Renal cortical epithelial cell (primary cell): Measurements from ENCODE around the gene PRICKLE4. TPM values are rescaled to one million over a fixed set of nuclear protein-coding genes. Genes with fewer than 3 reads are reported as not detected.
A peak's percentile ranks its signal among the peaks of the same experiment; 100 is the strongest.
"Not testable (repeated sequence)": the region's sequence is repeated elsewhere in the genome, so short reads cannot be mapped to it uniquely, and the experiment has no call there.

Experiments
- DNase-seq: peaks from one replicate; pipeline ENCODE4 v3.0.0-alpha.2; 2011; ENCODE audit warnings: low read depth
- total RNA-seq: library from RNA; depleted of rRNA; stranded (reverse); fragments of >200 nt; gene quantifications from 2 replicates; pipeline ENCODE4 v1.2.3, GENCODE V29; 2014

The PRICKLE4 gene
- total RNA-seq, 1 donor from 2014 or later = 1.7 TPM

DNA sequence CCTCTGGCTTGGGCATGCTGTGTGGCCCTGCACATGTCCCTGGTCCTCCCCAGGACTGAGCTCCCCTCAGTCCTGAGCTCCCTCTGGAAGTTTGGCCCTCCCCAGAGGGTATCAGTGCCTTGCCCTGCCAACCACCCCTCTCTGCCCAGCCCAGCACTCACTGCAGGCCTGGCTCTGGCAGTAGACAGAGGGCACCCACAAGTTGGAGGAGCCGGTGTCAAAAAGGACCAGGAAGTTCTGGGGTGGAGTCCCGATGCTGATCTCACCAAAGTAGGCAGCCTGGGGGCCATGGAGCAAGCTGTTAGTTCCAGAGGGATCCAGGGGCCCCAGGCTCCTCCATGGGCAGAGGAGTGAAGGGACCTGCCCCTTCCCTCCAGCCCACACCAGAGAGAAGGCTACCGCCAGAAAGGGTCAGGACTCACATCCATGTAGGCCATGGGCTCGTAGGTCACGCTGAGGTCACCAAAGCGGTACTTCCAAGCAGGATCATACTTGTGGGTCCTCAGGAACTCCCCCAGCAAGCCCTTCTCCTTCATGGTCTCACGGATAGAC lies 36.3 kb upstream of the PRICKLE4 start:
- no peak for DNase-seq

DNA sequence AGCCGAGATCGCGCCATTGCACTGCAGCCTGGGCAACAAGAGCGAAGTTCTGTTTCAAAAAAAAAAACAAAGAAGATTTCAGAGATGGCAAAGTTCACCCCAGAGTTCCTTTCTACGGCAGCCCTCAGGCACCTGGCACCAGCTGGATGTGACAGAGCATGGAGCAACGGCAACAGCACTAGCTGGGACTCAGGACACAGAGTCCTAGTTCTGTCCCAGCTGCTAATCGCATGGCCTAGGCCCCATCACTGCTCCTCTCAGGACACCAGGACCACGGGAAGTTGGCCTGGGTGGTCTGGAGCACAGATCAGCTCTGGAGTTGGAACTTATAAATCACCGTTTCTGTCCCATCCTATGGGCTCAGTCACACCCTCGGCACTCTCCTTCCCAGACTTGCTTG lies 34.5 kb upstream of the PRICKLE4 start:
- DNase-seq = no peak

DNA sequence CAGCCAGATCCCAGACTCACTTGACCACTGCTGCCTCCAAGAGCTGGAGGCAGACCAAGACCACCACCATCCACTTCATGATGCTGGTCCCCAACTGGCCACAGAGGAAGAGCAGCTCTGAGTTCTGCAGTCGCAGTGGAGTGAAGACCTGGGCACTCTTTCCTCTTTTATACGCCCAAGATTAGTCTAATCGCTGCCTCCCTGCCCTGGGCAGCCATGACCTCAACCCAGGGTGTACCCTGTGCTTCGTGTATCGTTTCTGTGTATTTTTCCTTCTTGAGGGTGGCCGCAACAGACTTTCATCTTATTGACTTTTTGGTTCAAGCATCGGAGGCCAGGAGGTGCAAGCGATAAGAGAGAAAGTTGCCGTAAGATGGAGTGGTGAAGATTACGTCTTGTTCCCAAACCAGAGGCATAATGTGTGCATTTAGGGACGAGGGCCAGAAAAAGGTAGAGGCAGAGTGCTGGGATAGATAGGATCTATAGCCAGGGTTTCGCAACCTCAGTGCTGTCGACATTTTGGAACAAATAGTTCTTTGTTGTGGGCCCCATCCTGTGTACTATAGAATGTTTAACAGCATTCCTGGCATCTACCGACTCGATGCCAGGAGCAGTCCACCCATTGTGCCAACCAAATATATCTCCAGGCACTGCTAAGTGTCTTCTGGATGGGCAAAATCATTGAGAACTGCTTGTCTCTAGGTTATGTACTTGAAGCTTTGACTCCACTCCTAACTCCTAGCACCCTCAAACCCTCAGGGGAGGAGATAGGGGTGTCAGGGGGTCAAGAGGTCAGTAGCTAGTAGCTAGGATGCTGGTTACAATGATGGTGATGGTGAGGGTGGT lies 33.1 kb upstream of the PRICKLE4 start, which contains the start of gene PGC:
PGC (minus strand) TSS at position 142 of the 846 bp plus-strand sequence; CDS start at position 79, 63 bp downstream.
- DNase-seq = no peak

DNA sequence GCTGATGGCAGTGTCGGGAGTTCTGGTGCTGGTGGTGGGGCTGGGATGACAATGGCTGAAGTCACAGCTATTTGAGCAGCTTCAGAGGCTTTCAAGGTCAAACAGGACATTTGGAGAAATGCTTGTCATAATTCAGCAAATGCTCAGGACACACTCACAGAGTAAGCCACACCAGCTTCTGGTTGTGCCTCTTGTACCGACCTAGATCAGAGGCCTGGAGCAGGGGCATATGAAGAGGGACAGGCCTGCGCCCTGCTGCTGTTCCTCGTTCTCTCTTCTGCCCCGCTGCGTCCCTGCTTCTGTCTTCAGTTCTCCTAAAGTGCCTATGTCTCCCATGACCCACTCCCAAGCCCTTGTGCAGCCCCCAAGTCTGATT lies 32.5 kb upstream of the PRICKLE4 start:
- no peak for DNase-seq

DNA sequence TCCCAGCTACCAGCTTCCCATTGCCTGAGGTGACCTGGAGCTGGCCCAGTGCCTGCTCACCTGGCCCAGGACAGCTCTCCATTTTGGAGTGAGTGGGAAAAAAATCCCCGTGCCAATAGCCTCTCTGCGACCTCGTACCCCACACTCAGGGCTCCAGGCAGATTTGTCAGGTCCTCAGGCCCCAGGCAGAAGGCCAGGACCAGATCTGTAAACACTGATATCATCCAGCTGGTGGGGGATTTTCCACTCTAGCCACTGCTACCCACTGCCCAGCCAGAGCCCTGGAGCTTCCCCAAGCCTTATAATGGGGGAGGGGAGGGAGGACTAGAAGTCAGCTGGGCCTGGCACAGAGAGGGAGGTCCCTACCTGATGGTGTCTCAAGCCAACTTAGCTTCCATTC lies 32.0 kb upstream of the PRICKLE4 start:
- no peak for DNase-seq

DNA sequence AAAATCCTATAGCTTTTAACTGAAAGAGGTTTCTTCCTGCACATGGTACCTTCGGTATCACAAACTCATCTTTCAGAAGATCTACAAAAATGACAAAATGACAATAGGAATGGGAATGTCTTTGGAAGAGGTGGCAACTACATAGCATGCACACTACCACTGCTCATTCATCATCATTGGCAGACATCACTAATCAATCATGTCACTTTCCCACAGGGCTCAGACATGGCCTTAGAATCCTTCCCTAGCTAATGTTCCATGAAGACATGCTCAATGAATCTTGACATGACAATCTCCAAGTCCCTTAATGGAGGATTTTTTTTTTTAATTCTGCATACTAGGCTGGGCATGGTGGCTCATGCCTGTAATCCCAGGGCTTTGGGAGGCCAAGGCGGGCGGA lies 30.2 kb upstream of the PRICKLE4 start:
- DNase-seq = no peak

DNA sequence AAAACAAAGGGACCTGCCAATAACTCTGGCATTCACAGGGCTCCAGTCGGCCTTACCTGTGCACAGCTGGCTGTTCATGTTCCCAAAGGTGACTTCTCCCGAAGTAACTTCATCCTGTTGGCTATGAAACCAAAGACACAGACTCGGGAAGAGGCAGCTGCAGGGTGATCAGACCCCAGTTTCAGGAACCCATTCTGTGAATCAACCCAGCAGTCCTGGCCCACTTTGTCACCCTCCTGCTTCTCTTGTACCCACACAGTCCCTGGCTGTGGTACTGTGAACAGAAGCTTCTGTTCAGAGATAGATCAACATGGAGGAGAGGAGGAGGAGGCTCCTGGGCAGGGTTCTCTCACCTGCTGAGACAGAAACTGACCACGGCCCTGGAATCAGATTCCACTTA lies 24.7 kb upstream of the PRICKLE4 start:
- DNase-seq = no peak

DNA sequence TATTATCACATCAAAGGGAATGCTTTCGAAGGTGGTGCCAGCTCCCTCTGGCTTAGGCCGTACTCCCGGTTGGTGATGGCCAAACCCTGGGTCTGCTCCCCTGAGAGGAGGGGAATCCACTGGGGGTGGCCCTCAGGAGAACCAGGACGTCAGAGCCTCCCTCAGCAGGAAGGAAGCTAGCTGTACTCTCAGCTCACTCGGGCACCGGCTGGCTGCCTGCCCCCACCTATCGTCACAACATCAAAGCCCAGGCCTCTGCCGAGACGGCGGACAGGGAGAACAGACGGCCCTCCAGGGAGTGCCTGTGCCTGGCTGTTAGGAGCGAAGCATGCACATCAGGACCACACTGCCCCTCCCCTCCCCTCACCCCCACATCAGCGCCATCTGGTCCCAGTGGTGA lies 24.2 kb upstream of the PRICKLE4 start:
- no peak for DNase-seq

DNA sequence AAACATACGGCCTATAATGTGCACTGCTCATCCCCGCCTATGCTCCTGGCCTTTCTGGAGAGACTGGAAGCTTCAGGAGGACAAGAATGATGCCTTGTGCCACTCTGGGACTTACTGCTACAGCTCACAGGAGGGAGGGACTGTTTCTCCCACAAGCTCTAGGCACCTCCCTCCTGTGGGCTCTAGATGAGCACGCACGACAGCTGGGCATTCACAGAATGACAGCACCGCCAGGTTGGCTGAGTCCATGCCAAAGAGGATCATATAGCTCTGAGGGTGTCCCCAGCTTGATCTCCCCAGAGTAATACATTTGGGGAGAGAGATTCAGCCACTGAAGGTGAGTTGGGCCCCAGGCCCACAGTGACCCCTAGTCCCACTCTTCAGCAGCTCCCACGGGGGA lies 23.3 kb upstream of the PRICKLE4 start:
- DNase-seq = no peak

DNA sequence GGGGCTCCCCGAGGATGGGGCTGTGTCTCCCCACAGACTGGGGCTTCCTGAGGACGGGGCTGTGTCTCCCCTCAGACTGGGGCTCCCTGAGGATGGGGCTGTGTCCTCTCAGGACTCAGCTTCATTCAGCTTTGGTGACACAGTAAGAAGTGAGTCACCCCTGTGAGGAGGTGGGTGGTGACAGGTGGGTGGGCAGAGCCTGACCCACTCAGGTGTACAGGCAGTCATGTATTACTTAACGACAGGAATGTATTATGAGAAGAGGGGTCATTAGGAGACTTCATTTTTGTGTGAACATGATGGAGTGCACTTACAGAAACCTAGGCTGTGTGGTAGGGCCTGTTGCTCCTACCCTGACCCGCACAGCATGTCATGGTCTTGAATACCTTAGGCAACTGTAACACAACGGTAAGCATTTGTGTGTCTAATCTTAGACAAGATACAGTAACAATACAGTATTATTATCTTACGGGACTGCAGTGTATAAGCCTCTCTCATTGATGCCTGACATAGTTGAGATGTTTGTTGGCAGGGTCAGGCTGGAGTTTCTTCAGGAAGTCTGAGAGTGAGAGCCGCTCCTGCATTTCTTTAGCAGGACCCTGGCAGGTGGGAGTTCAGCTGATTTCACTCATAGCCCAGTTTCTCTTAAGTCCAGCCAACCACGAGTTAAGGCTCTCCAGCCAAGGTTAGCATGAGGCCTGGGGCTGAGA lies 22.5 kb upstream of the PRICKLE4 start:
- DNase-seq = peak; percentile 28

DNA sequence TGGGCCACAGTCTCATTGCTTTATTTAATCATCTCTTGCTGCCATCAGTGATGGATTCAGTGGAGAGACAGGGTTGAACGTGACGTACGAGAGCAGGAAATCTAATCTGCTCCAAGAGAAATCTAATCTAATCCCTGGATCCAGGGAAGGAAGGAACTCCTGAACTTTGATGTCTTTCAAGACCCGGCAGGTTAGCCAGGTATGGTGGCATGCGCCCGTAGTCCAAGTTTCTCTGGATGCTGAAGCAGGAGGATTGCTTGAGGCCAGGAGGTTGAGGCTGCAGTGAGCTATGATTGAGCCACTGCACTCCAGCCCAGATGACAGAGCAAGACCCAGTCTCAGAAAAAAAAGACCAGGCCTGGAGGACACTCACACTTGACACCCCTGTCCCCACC lies 21.9 kb upstream of the PRICKLE4 start:
- DNase-seq = no peak

DNA sequence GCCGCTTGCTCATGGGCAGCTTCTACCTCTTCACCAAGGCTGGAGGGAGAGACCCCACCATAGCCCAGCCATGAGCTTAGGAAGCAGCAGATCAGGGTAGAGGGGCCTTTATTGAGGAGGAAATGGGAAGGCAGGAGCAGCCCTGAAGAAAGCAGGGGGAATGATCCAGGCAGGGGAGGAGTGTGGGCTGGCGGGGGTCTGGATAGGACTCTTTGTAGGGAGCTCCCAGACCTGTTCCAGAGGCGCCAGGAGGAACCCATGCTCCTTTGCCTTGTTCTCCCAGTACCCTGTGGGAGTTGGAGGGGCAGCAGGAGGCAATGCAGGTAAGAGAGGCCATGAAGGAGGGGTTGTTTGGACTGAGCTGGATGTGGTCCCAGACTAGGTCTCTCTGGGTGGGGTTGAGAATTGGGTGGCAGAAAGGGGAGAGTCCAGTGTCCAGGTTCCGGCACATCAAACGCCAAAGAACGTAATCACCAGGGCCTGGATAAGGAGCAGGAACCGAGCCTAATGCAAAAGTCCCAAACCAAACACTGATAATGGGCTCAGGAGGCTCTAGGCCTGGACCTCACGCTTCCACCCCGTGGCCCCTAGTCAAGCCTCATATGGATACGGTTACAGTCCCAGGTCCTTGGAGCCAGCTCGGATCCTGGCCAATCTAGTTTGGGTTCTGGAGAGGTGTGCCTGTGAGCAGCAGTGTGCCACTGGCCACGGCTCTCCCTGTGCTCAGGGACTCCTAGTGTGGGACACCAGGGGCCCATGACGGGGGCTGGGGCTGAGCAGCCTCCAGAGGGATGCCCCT lies 21.3 kb upstream of the PRICKLE4 start:
- no peak for DNase-seq

DNA sequence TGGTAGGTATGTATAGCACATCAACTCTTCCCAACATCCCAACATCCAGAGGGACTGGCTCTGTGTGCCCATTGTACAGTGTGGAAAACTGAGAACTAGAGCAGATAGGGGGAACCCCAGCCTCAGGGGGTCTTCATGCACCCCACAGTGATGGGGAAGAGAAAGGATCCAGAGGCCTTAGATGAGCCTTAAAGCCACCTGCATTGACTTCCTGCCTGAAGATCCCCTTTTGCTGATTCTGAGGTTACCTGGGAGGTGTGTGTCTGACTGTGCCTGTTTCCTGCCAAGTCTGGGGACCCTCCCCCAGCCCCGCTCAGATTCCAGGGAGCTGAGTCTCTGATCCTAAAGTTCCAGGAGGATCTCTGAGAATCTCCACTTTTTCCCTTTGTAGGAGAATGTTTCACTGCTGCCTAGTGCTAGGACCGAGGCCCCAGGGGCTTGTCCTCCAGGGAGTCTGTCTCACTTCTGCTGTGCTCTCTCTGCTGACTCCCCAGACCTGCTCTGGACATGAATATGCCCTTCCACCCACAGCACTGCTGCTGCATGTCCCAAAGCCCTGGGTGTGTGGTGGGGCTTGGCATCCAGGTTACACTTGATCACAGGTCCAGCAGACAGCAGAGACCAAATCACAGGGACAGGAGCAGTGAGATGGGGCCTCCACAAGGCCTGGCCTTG lies 20.5 kb upstream of the PRICKLE4 start:
- DNase-seq = no peak

DNA sequence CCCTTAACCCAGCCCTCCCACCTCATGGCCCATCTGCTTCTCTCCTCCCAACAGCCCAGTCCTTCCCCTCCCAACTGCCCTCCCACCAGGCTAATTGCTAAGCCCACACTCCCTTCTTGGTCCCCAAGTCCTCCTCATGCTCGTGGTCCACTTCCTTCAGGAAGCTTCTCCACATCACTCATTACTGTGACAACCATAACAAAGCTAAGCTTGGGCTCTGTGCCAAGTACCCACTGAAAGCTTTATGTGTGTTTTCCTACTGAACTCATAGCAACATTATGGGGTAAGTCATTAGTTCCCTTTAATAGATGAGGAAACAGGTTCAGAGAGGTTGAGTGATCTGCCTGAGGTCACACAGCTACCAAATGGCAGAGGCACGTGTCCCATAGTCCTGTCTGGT lies 17.1 kb upstream of the PRICKLE4 start:
- no peak for DNase-seq

DNA sequence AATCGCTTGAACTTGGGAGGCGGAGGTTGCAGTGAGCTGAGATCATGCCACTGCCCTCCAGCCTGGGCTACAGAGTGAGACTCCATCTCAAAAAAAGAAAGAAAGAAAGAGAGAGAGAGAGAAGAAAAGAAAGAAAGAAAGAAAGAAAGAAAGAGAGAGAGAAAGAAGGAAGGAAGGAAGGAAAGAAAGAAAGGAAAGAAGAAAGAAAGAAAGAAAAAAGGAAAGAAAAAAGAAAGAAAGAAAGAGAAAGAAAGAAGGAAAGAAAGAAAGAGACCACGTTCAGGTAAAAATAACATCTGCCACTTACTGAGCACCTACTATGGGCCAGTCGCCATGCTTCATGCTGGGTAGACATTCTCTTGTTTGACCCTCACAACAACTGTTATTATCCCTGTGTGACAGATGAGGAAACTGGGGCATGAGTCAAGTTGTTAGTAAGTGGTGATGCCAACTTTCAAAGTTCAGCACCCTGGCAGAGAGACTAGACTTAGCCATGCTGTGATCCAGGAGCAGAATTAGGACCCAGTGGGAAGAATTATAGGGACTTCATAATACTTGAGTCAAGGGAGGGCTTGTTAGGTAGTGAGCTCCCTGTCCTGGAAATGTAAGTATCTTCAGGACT lies 14.4 kb upstream of the PRICKLE4 start:
- DNase-seq = not testable (repeated sequence)

DNA sequence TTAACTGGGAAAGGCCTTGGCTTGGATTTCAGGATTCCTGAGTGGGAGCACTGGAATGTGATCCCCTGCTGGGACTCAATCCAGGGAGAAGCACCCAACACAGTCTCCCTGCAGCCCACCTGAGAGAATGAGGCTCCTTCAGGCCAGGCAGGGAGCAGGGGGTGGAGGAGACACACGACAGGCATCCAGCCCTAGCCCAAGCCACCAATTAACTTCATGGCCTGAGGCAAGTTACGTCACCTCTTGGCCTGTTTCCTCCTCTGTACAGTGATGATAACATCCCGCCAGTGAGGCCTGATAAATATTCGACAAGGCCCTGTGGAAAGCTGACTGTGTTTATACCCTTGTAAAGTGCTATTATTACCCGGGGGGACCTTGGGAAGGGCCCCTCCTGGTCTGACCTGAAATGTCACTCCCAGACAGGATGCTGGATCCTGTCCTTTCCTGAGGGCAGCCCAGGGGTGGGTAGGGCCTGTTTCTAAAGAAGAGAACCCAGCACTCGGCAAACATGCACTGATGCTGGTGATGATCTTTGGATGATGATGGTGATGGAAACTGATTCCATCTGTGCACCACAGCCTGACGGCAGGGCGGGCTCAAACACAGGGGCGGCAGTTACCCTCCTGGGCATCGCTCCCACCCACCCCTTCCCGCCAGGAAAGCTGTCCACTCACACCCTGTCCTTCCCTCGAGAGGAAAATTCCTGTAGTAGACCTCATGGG lies 13.3 kb upstream of the PRICKLE4 start:
- peak; percentile 69 for DNase-seq

DNA sequence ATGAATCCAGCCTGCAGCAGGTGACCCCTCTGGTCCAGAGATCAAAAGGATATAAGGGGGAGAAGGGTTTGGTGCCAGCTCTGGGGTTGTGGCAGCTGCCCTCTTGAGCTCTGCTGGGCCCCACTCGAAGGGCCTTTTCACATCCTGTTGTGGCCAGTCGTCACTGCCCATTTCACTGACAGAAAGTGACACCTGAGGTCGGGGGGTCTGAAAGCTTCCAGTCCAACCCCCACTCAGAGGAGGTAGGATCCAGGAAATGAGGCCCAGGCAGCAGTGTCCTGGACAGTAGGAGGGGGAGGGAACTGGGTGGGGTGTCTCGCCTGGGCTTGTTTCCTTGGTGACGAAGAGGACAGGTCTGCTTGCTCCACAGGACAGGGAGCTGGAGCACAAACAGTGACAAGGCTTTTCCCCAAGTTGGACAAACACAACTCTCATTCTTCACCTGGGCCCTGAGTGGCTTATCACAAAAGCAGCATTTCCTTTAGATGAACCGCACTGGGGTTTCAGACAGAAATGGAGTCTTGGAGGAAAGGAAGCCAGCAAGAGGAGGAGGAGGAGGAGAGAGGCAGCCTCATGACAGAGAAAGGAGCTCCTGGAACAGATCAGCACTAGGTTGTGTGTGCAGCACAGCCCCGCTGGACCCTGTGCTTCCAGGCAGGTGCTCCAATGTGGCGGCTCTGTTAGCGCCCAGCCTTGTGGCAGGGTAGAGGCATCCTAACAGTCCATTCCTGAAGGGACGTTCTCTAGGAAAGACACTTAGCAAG lies 11.9 kb upstream of the PRICKLE4 start:
- no peak for DNase-seq

DNA sequence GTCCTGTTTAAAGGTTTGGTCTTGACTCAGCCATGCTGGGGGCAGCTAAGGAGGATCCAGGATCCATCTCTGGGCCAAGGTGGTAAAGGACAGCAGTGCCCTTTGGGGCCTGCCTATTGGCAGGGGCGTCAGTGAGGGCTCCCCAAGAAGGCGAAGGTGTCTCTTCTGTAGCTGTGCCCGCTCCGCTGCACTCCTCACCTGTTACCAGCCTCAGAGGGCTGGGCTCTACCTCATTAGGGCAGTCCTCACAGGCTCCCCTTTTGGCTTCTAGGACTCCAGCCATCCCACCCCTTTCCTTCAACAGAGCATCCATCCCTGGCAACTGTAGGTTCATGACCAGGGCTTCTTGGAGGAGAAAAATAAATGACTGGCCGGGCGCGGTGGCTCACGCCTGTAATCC lies 11.2 kb upstream of the PRICKLE4 start:
- no peak for DNase-seq

DNA sequence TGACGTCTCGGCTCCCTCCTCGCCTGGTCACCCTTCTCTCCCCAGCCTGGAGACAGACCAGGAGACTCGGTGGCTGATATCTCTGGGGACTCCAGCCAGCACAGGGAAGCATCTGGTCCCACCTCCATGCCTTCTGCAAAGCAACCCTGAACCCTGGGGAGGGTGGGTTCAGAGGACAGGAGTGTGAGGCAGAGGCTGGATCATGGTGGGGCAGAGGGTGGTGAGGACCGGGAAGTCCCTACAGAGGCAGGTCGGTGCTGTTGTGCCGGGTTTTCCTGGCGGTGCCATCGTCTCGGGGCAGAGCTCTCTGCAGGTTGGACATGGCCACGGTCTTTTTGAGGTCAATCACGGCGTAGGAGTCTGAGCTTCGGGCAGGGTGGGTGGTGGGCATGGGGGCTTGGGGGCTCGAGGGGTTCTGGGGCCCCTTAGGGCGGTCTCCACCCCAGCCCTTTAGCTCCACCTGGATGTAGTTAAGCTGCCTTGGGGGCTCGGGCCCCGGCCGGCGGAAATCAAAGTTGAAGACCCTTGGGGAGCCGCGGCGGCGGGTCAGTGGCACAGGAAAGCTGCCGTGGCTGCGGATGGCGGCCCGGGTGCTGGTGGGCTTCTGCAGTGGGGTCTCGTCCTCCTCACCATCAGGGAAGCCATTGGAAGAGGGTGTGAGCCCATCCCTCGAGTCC lies 10.1 kb upstream of the PRICKLE4 start:
- DNase-seq = no peak
